Globus pallidus (tissue), 1 donor: ENCODE data around the gene CCDC88B.
A peak's percentile ranks its signal among the peaks of the same experiment; 100 is the strongest.

Source experiments
- DNase-seq: peaks from one replicate; pipeline ENCODE4 v3.0.0-alpha.2; 2015; ENCODE audit warnings: low spot score

Gene CCDC88B

GRCh38 chr11:64359712-64360445 lies 19.9 kb downstream of the CCDC88B start:
- no peak for DNase-seq

DNA sequence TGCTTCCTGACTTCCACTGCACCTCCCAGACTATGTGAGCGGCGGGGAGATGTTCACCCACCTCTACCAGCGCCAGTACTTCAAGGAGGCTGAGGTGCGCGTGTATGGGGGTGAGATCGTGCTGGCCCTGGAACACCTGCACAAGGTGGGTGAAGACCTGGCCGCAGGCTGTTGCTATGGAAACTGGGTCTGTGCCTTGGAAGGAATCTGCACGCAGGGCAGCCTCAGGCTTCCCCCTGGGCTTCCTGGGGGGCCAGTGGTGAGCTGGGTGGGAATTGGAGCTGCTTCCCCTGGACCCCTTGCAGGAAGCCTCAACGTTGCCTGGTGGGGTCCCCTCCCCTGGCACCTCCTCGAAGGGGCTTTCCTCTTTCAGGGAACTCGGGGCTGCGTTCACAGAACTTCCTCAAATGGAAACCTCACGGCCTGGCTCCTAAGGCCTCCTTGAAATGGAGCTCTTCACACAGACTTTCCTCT lies 20.5 kb downstream of the CCDC88B start:
- DNase-seq: no peak

DNA sequence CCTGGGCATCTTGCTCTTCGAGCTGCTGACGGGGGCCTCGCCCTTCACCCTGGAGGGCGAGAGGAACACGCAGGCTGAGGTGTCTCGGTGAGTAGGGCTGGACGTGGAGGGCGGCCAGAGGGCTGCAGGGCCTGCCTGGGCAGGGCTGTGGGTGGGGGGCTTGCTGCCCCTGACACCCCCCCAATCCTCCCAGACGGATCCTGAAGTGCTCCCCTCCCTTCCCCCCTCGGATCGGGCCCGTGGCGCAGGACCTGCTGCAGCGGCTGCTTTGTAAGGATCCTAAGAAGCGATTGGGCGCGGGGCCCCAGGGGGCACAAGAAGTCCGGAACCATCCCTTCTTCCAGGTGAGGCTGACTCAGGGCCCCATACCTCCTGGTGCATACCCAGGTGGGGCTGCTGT lies 21.7 kb downstream of the CCDC88B start:
- no peak for DNase-seq

DNA sequence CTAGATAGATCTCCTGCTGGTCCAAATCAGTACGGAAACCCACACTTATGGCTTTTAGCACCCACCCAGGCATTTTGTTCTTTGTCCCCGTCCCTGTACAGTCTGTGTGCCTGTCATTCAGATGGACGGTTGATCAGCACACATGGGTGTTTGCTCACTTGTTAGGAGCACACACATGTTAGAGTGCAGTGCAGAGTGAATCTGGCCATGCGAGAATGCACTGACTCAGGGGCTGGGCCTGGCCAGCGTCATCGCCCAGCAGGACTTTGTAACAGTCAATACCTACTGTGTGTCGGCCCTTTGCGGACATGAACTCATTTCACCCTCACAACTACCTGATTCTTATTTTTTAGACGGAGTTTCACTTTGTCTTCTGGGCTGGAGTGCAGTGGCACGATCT lies 22.3 kb downstream of the CCDC88B start:
- DNase-seq: no peak

GRCh38 chr11:64364435-64364834 lies 24.4 kb downstream of the CCDC88B start:
- no peak for DNase-seq

GRCh38 chr11:64364911-64365310 lies 24.9 kb downstream of the CCDC88B start:
- no peak for DNase-seq

GRCh38 chr11:64366751-64367150 lies 26.7 kb downstream of the CCDC88B start:
- no peak for DNase-seq

DNA sequence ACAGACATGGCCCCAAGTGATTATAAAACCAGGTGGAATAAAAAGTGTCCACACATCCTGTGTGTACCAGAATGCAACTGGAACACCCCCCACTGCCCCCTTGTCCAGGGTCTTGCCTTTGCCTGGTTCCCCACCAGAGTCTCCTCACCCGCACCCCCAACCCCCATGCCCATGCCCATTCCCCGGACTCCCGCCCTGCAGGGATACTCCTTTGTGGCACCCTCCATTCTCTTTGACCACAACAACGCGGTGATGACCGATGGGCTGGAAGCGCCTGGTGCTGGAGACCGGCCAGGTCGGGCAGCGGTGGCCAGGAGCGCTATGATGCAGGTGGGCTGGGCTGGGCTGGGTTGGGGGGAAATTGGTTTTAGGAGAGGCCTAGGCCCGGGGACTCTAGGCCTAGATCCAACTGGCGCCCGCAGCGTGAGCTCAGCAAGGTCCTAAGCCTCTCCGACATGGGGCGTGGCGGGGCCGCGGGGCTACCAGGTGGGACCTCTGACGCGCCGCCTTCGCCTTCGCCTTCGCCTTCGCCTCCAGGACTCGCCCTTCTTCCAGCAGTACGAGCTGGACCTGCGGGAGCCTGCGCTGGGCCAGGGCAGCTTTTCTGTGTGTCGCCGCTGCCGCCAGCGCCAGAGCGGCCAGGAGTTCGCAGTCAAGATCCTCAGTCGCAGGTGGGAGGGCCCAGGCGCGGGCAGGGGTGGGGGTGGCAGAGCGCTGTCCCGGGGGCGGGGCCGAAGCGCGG lies 28.1 kb downstream of the CCDC88B start:
- no peak for DNase-seq

GRCh38 chr11:64368673-64369074 lies 28.7 kb downstream of the CCDC88B start:
- no peak for DNase-seq

GRCh38 chr11:64369440-64370421 lies 29.7 kb downstream of the CCDC88B start:
- no peak for DNase-seq

- no peak for DNase-seq
Observed at GRCh38 chr11:64371201-64371600, 31.2 kb downstream of the CCDC88B start.

- DNase-seq: no peak
Observed at GRCh38 chr11:64372021-64372420, 32.0 kb downstream of the CCDC88B start.

DNA sequence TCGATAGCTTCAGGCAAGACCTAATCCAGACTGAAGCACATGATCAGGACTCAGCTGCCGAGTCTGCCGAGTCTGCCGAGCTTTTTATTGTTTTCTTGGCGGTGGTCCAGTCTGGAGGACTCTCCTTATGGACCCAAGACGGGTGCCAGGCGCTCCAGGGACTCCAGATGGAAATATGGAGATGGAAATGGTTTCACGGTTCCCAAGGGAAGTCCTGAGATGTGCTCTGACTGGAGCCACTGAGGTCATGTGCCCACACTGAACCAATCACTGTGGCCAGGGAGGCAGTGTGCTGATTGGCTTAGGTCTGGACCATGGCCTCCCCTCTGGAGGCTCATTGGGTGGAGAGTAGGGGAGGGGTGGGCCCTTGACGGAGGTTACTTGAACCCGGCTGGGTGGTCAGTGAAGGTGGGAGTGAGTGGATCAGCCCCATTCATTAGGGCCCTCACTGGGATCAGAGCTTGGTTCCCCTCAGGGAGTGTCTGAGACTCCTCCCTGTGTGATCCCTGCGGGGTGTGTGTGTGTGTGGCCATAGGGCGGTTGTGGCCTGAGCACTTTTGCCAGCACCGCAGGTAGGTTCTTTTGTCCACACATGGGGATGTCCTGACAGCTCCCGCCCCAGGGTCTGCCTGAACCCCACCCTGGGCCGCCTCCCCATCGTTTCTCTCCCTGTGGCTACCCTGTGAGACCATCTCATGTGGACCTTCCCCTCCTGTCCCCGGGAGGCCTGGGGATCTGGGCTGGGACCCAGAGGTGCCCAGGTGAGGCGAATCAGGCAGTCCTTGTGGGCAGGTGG lies 33.0 kb downstream of the CCDC88B start:
- peak; percentile 68 for DNase-seq

- no peak for DNase-seq
Observed at GRCh38 chr11:64373598-64373974, 33.6 kb downstream of the CCDC88B start.

DNA sequence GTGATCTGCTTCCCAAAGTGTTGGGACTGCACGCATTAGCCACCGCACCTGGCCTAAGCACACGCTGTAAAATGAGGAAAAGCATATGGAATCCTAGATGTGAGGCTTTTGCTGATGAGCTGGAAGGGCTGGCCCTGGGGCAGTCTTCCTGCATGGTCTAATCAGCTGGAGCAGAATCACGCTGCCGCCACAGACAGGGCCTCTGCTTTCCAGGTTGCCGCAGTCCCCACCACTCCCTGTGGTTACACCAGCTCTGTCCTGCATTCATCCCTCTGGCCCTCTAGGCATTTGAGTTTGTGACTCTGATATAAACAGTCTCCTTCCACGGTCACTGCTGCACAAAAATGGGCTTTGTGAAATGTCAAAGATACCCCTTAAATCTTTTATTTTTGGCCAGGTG lies 36.1 kb downstream of the CCDC88B start:
- no peak for DNase-seq

- DNase-seq: no peak
Observed at GRCh38 chr11:64378335-64378880, 38.4 kb downstream of the CCDC88B start.

GRCh38 chr11:64379160-64379559 lies 39.2 kb downstream of the CCDC88B start:
- DNase-seq: no peak

DNA sequence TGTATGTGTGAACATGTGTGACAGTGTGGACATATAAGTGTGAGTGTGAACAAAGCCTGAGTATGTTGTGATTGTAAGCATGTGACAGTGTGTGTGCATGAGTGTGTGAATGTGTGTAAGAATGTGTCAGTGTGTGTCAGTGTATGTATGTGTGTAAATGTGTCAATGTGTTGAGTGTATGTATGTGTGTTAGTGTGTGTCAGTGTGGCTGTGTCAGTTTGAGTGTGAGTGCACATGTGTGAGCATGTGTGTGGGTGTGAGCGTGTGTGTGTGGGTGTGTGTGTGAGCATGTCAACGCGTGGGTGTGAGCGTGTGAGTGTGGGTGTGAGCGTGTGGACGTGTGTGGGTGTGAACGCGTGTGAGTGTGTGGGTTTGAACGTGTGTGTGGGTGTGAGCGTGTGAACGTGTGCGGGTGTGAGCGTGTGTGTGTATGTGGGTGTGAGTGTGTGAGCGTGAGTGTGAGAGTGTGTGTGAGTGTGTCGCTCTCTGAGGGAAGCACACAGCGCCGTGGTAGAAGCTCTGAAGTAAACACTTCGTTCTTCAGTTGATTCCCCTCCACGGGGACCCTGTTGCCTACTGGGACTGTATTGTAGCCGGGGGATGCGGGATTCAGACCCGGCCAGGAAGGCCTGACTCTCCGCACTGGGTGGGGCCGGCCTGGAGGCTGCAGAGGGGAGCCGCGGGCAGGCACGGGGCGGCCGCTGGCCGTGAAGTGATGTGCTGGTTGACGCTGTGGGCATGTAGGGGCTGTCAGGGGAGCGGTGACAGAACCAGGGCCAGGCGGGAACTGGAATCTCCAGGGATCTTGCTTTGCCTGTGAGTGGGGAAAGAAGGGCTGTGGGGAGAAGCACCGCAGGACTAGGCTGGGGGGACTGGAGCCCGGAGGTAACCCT lies 40.1 kb downstream of the CCDC88B start:
- DNase-seq: no peak

GRCh38 chr11:64381350-64381749 lies 41.3 kb downstream of the CCDC88B start:
- DNase-seq: no peak

GRCh38 chr11:64382047-64382446 lies 42.0 kb downstream of the CCDC88B start:
- DNase-seq: no peak
